PFSK-1 (cell line): ENCODE measurements around the gene CARMIL1.

Experiments
- POLR2AphosphoS5 ChIP-seq: IDR thresholded peaks from 2 replicates; pipeline ENCODE4 v1.6.1; 2012; ENCODE audit warnings: low read depth, mild to moderate bottlenecking, control low read depth, low read length, moderate library complexity
- SIN3A ChIP-seq: IDR thresholded peaks from 2 replicates; pipeline ENCODE4 v1.6.1; 2012; ENCODE audit warnings: mild to moderate bottlenecking, low read length, moderate library complexity, borderline replicate concordance; ENCODE audit not compliant: insufficient read depth

- TF ChIP-seq POLR2AphosphoS5 (no peak), SIN3A (no peak)
Observed at GRCh38 chr6:25369036-25369432, 89.9 kb downstream of the CARMIL1 start.
